Measurements from ENCODE around the gene SRRM5. TPM values are rescaled to one million over a fixed set of nuclear protein-coding genes. Genes with fewer than 3 reads are reported as not detected.

Gene SRRM5
- polyA plus RNA-seq, 1 of the 3 experiments (the other 2 are of a cell fraction), result 0.15 TPM

DNA sequence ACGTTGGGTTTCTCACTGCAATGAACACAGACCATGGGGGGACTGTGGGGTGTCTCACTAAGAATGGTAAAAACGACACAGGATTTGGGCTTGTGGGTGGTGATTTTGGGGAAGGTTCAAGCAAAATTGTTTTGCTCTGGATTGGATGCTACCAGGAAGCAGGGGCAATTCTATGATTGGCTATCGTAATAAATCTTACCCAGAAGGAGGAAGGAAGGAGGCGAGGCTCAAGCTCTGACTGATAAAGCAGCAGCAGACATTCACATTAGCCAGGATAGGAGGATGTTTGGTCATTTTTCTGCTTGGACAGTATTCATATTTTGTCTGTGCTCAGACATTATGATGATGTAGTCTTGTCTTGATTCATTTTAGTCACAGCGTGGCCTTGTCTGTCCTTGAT is 14.0 kb upstream of the SRRM5 start:
- Histone ChIP-seq H2AFZ (ENCODE audit: low read depth) (no peak overlapping the region), H3K36me3 (replicated peaks in 1 of 2; ENCODE audit: control insufficient read depth in 1 of 2, insufficient read depth in 2 of 2, low read length in 1 of 2) (peaks cover 18 to 29% of the 10 kb centered on the region in 2 experiments), H3K9ac (peak overlapping the region; percentile 94), H3K27me3 (ENCODE audit: insufficient read depth) (no peaks in the 10 kb centered on the region), H3K79me2 (ENCODE audit: insufficient read depth) (peaks cover 68% of the 10 kb centered on the region), H3F3A (replicated peaks; ENCODE audit: insufficient read depth) (peaks cover 28% of the 10 kb centered on the region), H3K9me2 (no peaks in the 10 kb centered on the region), H4K20me1 (ENCODE audit: insufficient read depth) (peaks cover 9% of the 10 kb centered on the region; the same call in 1 of the 2 replicates), H3K9me3 (no peaks in the 10 kb centered on the region), H3K27ac (ENCODE audit: low read depth in 2 of 2, low read length in 1 of 2) (no peak overlapping the region), H3K4me1 (ENCODE audit: control insufficient read depth in 1 of 2, insufficient read depth in 2 of 2, low read depth in 1 of 2, low read length in 1 of 2) (peaks cover 8 to 22% of the 10 kb centered on the region in 2 experiments; a peak in 2 of 4 replicates), H3K4me2 (peak overlapping the region; percentile 99), H3K4me3 (ENCODE audit: low read depth in 2 of 2, low read length in 1 of 2) (peak overlapping the region in 1 of 2 experiments; percentile 80; a peak in 3 of 4 replicates)
- no peak for DNase-seq
- TF ChIP-seq FOXM1 (IDR thresholded peaks at IDR 0.05; ENCODE audit: low read depth) (no peak), GATA2 (CRISPR knock-in tag; IDR thresholded peaks at IDR 0.05) (no peak), TCF12 (IDR thresholded peaks at IDR 0.05) (no peak), RFX5 (IDR thresholded peaks at IDR 0.05; ENCODE audit: low read length) (no peak), JUND (IDR thresholded peaks at IDR 0.05) (no peak), CHD2 (IDR thresholded peaks at IDR 0.05; ENCODE audit: low read length, partially characterized antibody) (no peak), MEF2A (IDR thresholded peaks at IDR 0.05; ENCODE audit: borderline replicate concordance, low read depth) (no peak), GABPA (IDR thresholded peaks at IDR 0.05; ENCODE audit: low read depth) (no peak)
- TF ChIP-seq, protein P1, sequence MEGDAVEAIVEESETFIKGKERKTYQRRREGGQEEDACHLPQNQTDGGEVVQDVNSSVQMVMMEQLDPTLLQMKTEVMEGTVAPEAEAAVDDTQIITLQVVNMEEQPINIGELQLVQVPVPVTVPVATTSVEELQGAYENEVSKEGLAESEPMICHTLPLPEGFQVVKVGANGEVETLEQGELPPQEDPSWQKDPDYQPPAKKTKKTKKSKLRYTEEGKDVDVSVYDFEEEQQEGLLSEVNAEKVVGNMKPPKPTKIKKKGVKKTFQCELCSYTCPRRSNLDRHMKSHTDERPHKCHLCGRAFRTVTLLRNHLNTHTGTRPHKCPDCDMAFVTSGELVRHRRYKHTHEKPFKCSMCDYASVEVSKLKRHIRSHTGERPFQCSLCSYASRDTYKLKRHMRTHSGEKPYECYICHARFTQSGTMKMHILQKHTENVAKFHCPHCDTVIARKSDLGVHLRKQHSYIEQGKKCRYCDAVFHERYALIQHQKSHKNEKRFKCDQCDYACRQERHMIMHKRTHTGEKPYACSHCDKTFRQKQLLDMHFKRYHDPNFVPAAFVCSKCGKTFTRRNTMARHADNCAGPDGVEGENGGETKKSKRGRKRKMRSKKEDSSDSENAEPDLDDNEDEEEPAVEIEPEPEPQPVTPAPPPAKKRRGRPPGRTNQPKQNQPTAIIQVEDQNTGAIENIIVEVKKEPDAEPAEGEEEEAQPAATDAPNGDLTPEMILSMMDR (IDR thresholded peaks at IDR 0.05), result no peak
- TF ChIP-seq, protein P2, sequence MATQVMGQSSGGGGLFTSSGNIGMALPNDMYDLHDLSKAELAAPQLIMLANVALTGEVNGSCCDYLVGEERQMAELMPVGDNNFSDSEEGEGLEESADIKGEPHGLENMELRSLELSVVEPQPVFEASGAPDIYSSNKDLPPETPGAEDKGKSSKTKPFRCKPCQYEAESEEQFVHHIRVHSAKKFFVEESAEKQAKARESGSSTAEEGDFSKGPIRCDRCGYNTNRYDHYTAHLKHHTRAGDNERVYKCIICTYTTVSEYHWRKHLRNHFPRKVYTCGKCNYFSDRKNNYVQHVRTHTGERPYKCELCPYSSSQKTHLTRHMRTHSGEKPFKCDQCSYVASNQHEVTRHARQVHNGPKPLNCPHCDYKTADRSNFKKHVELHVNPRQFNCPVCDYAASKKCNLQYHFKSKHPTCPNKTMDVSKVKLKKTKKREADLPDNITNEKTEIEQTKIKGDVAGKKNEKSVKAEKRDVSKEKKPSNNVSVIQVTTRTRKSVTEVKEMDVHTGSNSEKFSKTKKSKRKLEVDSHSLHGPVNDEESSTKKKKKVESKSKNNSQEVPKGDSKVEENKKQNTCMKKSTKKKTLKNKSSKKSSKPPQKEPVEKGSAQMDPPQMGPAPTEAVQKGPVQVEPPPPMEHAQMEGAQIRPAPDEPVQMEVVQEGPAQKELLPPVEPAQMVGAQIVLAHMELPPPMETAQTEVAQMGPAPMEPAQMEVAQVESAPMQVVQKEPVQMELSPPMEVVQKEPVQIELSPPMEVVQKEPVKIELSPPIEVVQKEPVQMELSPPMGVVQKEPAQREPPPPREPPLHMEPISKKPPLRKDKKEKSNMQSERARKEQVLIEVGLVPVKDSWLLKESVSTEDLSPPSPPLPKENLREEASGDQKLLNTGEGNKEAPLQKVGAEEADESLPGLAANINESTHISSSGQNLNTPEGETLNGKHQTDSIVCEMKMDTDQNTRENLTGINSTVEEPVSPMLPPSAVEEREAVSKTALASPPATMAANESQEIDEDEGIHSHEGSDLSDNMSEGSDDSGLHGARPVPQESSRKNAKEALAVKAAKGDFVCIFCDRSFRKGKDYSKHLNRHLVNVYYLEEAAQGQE (IDR thresholded peaks at IDR 0.05; ENCODE audit: low read depth, low read length), result no peak
- WGBS (ENCODE audit: low lambda C conversion rate), result 67% methylated on average over 5 of the region's 5 CpGs
- ChIA-PET POLR2A (interaction anchor here (0.6 kb wide), 1 partner anchor 75 kb away, joined by 5 read pairs; no protein-coding TSS in a partner anchor), CTCF (interaction anchor here (0.9 to 6.6 kb wide), 3 partner anchors 8 to 62 kb away, joined by 3 to 104 read pairs (median 3); no protein-coding TSS in a partner anchor)

DNA sequence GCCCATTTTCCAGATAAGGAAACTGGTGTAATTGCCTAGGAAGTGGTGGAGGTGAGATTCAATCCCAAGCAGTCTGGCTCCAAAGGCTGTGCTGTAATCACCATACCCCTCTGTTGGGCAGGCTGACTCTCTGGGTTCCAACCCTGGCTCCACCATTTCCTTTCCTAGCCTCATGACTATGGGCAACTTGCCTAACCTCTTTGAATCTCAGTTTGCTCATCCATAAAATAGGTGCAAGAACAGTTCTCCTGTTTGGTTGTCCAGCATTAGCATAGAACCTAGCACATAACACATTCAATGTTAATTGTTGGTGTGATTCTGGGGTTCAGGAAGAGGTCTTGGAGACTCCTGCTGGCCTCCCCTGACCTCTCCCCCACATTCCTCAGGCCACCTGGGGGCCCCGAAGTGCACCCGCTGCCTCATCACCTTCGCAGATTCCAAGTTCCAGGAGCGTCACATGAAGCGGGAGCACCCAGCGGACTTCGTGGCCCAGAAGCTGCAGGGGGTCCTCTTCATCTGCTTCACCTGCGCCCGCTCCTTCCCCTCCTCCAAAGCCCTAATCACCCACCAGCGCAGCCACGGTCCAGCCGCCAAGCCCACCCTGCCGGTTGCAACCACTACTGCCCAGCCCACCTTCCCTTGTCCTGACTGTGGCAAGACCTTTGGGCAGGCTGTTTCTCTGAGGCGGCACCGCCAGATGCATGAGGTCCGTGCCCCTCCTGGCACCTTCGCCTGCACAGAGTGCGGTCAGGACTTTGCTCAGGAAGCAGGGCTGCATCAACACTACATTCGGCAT is 13.2 kb upstream of the SRRM5 start:
- Histone ChIP-seq H3K9me2 (no peaks in the 10 kb centered on the region), H3K4me1 (ENCODE audit: control insufficient read depth in 1 of 2, insufficient read depth in 2 of 2, low read depth in 1 of 2, low read length in 1 of 2) (peaks cover 8 to 21% of the 10 kb centered on the region in 2 experiments; a peak in 2 of 4 replicates), H3K36me3 (replicated peaks in 1 of 2; ENCODE audit: control insufficient read depth in 1 of 2, insufficient read depth in 2 of 2, low read length in 1 of 2) (peaks cover 12 to 29% of the 10 kb centered on the region in 2 experiments), H3K4me2 (no peak overlapping the region; the same call in 1 of the 2 replicates), H3F3A (replicated peaks; ENCODE audit: insufficient read depth) (peaks cover 30% of the 10 kb centered on the region), H3K9ac (no peak overlapping the region), H3K9me3 (no peaks in the 10 kb centered on the region), H2AFZ (ENCODE audit: low read depth) (no peak overlapping the region), H3K27ac (ENCODE audit: low read depth in 2 of 2, low read length in 1 of 2) (no peak overlapping the region), H3K79me2 (ENCODE audit: insufficient read depth) (peaks cover 66% of the 10 kb centered on the region), H3K4me3 (ENCODE audit: low read depth in 2 of 2, low read length in 1 of 2) (no peak overlapping the region), H3K27me3 (ENCODE audit: insufficient read depth) (no peaks in the 10 kb centered on the region), H4K20me1 (ENCODE audit: insufficient read depth) (peaks cover 9% of the 10 kb centered on the region; the same call in 1 of the 2 replicates)
- POLR2A ChIA-PET, result no interaction called here
- WGBS (ENCODE audit: low lambda C conversion rate), result 93% methylated on average over 19 of the region's 19 CpGs
- TF ChIP-seq, protein P3, sequence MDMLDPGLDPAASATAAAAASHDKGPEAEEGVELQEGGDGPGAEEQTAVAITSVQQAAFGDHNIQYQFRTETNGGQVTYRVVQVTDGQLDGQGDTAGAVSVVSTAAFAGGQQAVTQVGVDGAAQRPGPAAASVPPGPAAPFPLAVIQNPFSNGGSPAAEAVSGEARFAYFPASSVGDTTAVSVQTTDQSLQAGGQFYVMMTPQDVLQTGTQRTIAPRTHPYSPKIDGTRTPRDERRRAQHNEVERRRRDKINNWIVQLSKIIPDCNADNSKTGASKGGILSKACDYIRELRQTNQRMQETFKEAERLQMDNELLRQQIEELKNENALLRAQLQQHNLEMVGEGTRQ (IDR thresholded peaks at IDR 0.05; ENCODE audit: borderline replicate concordance, low read depth, low read length), result no peak
- TF ChIP-seq, protein P4, sequence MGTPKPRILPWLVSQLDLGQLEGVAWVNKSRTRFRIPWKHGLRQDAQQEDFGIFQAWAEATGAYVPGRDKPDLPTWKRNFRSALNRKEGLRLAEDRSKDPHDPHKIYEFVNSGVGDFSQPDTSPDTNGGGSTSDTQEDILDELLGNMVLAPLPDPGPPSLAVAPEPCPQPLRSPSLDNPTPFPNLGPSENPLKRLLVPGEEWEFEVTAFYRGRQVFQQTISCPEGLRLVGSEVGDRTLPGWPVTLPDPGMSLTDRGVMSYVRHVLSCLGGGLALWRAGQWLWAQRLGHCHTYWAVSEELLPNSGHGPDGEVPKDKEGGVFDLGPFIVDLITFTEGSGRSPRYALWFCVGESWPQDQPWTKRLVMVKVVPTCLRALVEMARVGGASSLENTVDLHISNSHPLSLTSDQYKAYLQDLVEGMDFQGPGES (IDR thresholded peaks at IDR 0.05; ENCODE audit: low read depth, low read length), result no peak
- TF ChIP-seq MEF2A (IDR thresholded peaks at IDR 0.05; ENCODE audit: borderline replicate concordance, low read depth) (no peak), GATA2 (CRISPR knock-in tag; IDR thresholded peaks at IDR 0.05) (no peak), RAD21 (IDR thresholded peaks at IDR 0.05; ENCODE audit: low read length) (no peak), SMC3 (IDR thresholded peaks at IDR 0.05; ENCODE audit: low read depth, low read length) (no peak), FOXM1 (IDR thresholded peaks at IDR 0.05; ENCODE audit: low read depth) (no peak)
- no peak for DNase-seq
- CTCF ChIA-PET, result interaction anchor here (0.7 to 6.6 kb wide), 3 partner anchors 43 to 176 kb away, joined by 3 to 104 read pairs (median 5); no protein-coding TSS in a partner anchor
